HEK293 (cell line): ENCODE measurements around the gene TMEM212.

Experiments
- HOXA7 ChIP-seq: sonication (generic); formaldehyde crosslinking; IDR thresholded peaks from 2 replicates; pipeline ENCODE4 v1.8.1; 2022; ENCODE audit warnings: missing genetic modification reagents, borderline replicate concordance
- ZNF157 ChIP-seq: fragments of 450-650 bp; formaldehyde crosslinking; IDR thresholded peaks from 2 replicates; pipeline ENCODE4 v1.5.1; 2016; ENCODE audit warnings: missing biosample characterization, missing genetic modification characterization

- TF ChIP-seq ZNF157 (tag by site-specific recombination): no peak
- no peak for TF ChIP-seq HOXA7 (CRISPR knock-in tag)
Measured at GRCh38 chr3:171797265-171797679, 45.9 kb upstream of the TMEM212 start.
